ENCODE data around the gene P2RX4. TPM values are rescaled to one million over a fixed set of nuclear protein-coding genes. Genes with fewer than 3 reads are reported as not detected.

The P2RX4 gene
- polyA plus RNA-seq, 1 experiment, result 18.9 TPM

DNA sequence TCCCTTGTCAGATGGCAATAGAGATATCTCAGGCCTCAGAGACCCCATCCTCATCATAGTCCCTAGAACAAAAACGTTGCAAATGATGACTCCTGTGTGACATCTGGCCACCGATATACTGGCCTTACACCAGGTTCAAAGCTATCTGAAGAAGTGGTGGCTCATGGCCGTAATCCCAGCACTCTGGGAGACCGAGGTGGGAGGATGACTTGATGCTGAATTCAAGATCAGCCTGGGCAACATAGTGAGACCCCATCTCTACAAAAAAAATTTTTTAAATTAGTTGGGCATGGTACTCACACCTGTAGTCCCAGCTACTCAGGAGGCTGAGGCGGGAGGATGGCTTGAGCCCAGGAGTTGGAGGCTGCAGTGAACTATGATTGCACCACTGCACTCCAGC, 73.5 kb downstream of the P2RX4 start:
- Histone ChIP-seq H3K27ac (ENCODE audit: low read depth, low read length) (no peak overlapping the region), H3K4me3 (ENCODE audit: low read depth, low read length) (no peak overlapping the region), H3K27me3 (ENCODE audit: control insufficient read depth, insufficient read depth, low read length) (no peaks in the 10 kb centered on the region), H3K9me3 (ENCODE audit: control insufficient read depth, insufficient read depth, low read length) (peaks cover 3% of the 10 kb centered on the region; the same call in 1 of the 2 replicates)
- TF ChIP-seq, protein P1, sequence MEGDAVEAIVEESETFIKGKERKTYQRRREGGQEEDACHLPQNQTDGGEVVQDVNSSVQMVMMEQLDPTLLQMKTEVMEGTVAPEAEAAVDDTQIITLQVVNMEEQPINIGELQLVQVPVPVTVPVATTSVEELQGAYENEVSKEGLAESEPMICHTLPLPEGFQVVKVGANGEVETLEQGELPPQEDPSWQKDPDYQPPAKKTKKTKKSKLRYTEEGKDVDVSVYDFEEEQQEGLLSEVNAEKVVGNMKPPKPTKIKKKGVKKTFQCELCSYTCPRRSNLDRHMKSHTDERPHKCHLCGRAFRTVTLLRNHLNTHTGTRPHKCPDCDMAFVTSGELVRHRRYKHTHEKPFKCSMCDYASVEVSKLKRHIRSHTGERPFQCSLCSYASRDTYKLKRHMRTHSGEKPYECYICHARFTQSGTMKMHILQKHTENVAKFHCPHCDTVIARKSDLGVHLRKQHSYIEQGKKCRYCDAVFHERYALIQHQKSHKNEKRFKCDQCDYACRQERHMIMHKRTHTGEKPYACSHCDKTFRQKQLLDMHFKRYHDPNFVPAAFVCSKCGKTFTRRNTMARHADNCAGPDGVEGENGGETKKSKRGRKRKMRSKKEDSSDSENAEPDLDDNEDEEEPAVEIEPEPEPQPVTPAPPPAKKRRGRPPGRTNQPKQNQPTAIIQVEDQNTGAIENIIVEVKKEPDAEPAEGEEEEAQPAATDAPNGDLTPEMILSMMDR (IDR thresholded peaks at IDR 0.05; ENCODE audit: low read depth, low read length), result no peak
- POLR2A ChIA-PET, result no interaction called here
- CTCF ChIA-PET, result no interaction called here
- no peak for DNase-seq (ENCODE audit: low read depth, low spot score)

Other genes with a start within 250 kb of the P2RX4 start
- gene HNF1A, start 231.6 kb upstream of the P2RX4 start, polyA plus RNA-seq (2011; rRNA removed), result not detected in 2 replicates
- gene C12orf43, start 193.6 kb upstream of the P2RX4 start, polyA plus RNA-seq (2011; rRNA removed), result 13.6 and 13.8 TPM in 2 replicates
- gene OASL, start 170.9 kb upstream of the P2RX4 start, polyA plus RNA-seq (2011; rRNA removed), result 0.05 TPM in 2 replicates
- gene P2RX7, start 77.3 kb upstream of the P2RX4 start, polyA plus RNA-seq (2011; rRNA removed), result 0.48 and 0.50 TPM in 2 replicates
- gene CAMKK2, start 86.6 kb downstream of the P2RX4 start, polyA plus RNA-seq (2011; rRNA removed), result 23.1 and 24.2 TPM in 2 replicates
- 145 and 146 TPM in 2 replicates for gene ANAPC5, start 142.3 kb downstream of the P2RX4 start, polyA plus RNA-seq (2011; rRNA removed)
- gene RNF34, start 190.0 kb downstream of the P2RX4 start, polyA plus RNA-seq (2011; rRNA removed), result 47.4 and 55.3 TPM in 2 replicates